ENCODE measurements around the gene RNF26.
A peak's percentile ranks its signal among the peaks of the same experiment; 100 is the strongest.

Gene RNF26

GRCh38 chr11:119336744-119337469 is 2.6 kb downstream of the RNF26 start:
- no peak for DNase-seq (ENCODE audit: low read depth)

DNA sequence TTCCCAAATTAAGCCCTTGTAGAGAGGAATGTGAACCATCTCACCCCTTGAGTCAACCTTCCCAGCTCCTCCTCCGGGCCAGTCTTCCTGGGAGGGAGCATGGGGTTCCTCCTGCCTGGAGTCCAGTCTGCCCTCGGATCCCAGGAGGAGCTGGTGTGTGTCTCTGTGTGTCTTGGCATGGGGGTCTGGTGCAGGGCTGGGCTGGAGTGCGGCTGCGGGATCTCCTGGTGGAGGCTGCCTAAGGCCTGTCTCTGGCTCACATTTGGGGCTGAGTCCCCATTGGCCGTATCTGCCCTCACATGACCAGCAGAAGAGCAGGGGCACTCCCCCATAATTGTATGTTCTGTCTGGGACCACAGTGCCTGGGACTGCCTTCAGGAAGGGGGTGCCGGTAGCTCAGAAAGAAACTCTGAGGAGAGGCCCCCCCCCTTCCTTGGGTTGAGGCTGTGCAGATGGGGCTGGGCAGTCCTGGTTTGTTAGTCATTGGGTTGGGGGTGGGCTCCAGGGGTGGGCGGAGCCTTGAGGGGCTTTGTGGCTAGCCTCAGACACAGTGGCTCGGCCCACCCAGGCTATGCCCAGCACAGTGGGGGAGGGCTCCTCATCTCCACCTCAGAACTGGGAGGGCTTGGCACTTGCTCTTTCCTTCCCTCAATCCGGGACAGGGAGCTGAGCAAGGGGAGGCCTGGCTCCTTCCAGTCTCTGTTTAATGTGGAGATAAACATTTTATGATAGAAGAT is 3.4 kb downstream of the RNF26 start:
- DNase-seq (ENCODE audit: low read depth), result no peak

DNA sequence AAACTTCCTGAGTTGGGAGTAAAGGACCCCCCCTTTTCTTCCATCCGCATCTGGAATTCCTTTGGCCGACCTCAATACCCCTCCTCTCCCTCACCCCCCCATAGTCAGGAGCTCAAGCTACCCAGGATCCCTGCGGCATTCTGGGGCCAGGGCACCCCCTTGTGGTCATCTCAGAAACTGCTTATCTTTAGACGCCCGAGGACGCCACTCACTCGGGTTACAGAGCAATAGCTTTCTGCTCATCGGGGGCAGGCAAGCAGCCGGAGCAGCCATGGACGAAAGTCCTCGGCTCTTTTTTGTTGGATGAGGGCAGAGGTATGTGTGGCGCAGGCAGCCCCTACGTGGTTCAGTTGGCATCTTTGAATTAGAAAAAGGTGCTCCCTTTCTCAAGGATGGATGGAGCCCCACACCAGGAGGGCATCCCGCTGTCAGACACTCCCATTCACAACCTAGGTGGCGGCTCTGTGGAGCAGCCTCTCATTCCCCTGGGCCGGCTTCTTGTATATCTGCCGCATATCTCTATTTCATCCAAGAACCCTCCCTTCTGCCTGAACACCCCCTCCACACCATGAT is 4.1 kb downstream of the RNF26 start:
- peak; percentile 49 for DNase-seq (ENCODE audit: low read depth)

DNA sequence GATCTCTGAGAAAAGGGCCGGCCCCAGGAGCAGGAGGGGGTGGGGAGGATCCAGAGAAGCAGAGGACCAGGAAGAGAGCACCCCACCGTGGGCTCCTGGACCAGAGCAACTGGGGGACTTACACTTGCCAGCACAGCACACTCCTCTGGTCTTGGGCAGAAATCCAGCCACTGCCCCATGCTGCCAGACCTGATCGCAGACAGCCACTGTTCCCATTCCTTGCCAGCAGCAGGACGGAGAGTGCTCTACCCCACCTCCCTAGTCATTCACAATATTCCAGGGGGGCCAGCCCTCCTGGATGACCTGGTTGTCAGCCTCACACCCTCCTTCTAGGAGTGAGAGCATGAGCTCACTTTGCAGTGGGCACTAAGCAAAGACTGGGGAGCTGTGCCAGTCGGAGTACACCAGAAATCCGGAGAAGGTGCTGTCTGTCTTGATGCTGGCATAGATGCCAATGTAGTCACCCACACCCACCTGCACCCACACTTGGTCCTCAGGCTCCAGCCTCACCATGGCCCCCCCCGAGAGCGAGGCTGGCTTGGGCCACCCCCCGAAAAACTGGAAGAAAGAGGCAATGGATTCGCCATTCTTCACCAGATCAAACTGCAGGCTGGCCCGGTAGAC is 4.8 kb downstream of the RNF26 start:
- no peak for DNase-seq (ENCODE audit: low read depth)

DNA sequence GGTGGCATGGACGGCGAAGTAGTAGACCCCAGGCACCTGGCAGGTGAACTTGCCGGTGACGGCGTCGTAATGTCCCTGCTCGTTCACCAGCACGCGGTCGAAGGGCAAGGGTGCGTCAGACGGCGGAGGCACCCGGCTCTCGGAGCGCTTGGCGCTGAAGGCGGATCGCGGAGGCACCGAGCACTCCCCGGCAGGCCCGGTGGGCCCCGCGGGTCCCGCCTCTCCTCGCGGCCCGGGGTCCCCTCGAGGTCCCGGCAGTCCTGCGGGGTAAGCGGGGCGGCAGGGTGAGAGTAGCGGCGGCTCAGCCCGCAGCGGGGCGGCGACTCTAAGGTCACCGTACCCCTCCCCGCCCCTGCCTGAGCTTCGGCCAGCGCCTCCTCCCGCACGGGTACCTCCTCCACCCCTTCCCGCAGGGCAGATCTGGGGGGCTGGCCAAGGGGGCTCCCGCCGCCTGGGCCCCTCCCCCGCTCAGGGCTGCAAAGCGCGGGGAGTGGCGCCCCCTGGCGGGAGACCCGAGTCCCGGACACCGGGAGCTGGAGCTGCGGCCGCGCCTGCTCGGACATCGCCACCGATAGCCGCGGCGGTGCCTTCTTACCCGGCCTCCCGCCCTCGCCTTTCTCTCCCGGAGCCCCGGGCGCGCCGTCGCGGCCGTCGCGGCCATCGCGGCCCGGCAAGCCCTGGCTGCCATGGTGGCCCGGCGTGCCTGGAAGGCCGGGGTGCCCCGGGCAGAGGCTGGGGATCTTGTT is 5.4 kb downstream of the RNF26 start:
- no peak for DNase-seq (ENCODE audit: low read depth)

- no peak for DNase-seq (ENCODE audit: low read depth)
Measured at GRCh38 chr11:119340335-119341221, 6.3 kb downstream of the RNF26 start, which contains the start of gene C1QTNF5. C1QTNF5 (minus strand) TSS chr11:119340883; CDS start chr11:119340397, 486 bp downstream.

DNA sequence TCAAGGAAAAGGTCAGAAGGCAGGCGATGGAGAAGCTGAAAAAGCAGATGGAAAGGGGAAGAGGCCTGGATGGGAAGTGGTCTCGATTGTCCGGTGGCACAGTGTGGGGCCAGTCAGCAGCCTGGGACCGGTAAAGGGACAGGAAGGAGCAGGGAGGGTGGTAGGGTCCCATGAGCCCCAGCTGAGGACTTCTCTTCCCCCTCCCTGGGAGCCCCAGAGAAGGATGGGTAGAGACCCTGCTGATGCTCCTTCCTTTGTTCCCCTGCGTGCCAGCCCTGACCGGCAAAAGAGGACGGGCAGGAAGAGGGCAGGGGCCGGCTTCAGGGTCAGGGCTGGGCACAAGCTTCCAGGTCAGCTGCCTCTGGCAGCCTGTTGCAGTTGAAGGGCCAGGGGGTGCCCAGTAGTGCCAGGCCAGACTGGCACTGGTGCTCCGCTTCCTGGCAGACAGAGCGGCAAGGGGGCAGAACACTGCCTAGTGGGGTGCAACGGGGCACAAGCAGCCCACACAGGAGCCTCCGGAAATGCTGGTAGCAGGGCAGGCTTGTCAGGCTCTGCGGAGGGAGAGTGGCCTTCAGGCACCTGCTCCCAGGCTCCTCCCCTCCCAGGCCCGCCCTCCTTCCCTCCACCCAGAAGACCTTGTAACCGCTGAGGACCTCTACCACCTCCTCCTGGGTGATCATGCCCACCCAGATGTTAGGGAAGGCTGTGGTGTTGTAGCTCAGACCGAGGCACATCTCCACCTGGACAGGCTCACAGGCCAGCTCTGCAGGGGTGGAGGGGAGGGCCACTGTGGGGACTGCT is 7.1 kb downstream of the RNF26 start:
- no peak for DNase-seq (ENCODE audit: low read depth)

DNA sequence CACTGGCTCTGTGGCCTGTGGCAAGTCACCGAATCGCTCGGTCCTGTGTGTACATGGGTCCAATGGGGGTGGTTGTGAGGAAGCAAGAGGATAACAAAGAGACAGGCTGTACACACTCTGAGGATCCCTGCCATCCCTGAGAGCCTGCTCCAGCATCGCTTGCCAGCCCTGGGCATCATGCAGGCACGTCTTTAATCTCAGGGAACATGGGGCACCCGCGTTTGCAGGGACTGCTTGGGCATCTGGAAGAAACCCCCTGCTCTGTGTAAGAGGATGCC is 7.6 kb downstream of the RNF26 start:
- DNase-seq (ENCODE audit: low read depth), result no peak

GRCh38 chr11:119342362-119343130 is 8.2 kb downstream of the RNF26 start:
- DNase-seq (ENCODE audit: low read depth), result no peak

- DNase-seq (ENCODE audit: low read depth), result no peak
Measured at GRCh38 chr11:119343726-119344125, 9.4 kb downstream of the RNF26 start.

DNA sequence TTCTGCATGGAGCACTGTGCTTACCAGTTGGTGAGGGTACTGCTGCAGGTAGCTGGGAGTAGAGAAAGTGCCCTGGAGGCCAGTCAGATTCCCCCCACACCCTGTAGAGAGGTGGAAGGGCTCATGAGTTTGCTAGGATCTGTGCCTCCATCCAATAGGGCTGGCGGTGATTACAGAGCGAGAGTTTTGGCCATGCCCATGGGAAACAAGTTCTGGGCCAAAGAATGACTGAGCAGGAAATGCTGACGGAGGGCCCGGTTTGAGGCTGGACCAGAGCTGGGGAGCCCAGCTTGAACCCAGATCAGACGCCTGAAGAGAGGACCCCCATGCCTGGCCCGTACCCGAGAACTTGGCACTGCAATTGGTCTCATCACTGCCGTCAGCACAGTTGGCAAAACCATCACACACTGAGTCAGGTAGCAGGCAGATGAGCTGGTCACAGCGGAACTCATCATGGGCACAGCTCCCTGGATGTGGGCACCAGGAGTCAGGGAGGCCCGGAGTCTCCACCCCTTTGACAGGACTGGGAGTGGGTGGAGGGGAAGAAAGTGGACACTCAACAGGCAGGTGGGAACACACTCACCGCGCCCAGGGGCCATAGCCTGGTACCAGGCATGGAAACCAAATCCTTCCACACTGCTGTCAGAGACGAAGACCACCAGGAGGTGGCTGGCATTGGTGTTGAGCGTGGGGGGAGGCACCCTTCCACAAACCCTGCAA is 10.1 kb downstream of the RNF26 start:
- no peak for DNase-seq (ENCODE audit: low read depth)

GRCh38 chr11:119345685-119346084 is 11.4 kb downstream of the RNF26 start:
- DNase-seq (ENCODE audit: low read depth), result no peak

DNA sequence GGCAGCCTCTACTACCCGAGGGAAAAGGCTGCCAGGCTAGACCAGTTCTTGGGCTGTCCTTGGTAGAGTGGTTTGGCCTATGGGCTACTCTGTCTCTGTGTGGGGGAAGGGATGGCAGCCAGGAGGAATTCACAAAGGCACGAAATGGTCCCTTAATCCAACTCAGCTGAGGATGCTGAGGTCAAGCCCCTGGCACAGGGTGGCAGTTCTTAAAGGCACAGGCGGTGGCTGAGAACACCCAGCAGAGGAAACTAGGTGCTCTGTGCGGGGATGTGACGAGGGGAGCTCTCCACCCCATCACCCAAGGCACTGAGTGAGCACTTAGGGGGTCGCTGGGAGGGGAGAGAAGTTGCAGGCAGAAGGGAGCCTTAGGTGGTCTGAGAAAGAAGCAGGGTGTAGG is 12.3 kb downstream of the RNF26 start, which contains the start of gene MFRP:
TSS of gene MFRP (minus strand) at position 101 of the 400 bp plus-strand sequence. CDS start 192 bp downstream, outside the sequence.
- DNase-seq (ENCODE audit: low read depth), result no peak

DNA sequence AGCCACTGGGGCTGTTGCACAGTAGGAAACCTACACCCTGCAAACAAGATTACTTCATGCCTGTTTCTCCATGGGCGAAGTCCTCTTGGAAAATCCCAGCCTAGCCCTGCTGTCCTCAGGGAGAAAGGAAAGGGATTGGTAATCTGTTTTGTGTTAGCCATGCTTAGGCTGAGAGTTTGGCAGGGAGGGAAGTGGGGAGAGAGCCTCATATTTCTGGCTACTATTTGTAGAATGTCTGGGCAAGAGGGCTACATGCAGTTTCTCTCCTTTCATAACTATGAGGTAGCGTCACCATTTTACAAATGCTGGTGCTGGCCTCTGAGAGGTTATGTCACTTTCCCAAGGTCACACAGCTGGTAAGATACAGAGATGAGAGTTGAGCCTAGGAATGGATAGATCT is 12.9 kb downstream of the RNF26 start:
- DNase-seq (ENCODE audit: low read depth), result no peak

DNA sequence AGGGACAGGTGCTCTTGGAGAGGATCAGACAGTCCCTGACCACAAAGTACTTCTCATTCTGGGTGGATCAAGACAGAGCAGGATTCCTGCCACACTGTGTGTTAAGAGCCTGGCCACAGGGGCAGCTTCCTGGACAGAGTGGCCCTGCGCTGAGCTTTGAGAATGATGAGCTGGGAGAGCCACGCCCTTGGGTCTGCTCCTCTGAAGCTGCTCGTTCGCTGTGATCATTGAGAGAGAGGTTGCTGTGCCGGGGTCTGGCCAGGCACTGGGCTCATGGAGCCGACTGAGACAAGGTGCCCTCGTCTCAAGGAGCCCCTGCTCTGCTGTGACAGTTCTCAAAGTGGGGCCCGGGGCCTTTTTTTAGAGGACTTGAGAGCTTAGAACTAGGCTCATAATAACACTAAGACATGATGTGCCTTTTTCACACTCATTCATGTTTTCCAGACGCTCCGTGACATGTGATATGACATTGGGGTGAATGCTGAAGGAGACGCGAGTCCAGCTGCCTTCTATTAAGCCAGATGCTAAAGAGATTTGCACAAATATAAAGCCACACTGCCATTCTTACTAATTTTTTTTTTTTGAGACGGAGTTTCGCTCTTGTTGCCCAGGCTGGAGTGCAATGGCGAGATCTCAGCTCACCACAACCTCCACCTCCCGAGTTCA is 13.7 kb downstream of the RNF26 start:
- DNase-seq (ENCODE audit: low read depth), result no peak

- DNase-seq (ENCODE audit: low read depth), result no peak
Measured at GRCh38 chr11:119350302-119350701, 16.0 kb downstream of the RNF26 start.

DNA sequence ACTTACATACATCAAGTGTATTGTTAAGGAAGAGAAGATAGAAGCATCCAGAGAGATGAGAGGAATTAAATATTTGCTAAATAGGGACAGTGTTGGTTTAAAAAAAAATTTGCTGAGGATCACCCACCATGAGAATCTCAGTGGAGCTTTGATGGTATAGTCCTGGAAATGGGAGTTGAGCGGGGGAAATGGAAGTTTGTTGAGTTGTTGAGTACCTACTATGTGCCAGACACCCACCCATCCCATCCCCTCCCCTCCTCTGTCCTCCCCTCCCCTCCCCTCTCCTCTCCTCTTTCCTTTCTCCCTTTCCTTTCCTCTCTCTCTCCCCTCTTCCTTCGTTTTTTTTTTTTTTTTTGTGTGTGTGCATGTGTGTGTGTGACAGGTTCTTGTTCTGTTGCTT is 16.9 kb downstream of the RNF26 start:
- DNase-seq (ENCODE audit: low read depth), result no peak

DNA sequence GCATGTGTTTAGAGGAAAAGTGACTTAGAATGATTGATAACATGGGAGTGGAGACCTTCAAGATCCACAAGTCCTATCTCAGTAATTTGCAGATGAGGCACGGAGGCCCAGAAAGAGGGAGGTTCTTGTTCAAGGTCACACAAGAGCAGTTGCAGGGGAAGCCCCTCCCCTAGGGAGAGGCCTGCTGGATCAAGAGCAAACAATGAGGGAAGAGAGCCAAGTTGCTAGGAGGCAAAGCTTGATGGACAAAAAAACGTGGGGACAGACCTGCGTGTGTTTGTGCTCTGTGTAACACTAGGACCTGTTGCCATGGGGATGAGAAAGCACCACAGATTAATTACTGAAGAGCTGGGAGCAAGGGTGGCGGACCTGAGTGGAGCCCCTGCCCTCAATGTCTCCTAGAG is 18.5 kb downstream of the RNF26 start:
- no peak for DNase-seq (ENCODE audit: low read depth)
